C4-2B (cell line): Measurements from ENCODE around the gene L3MBTL4.

Source experiments
- ZFX ChIP-seq: fragments of 450-650 bp; IDR thresholded peaks from 2 replicates; pipeline ENCODE4 v1.6.1; 2017
- TF ChIP-seq, protein P1 (sequence below): fragments of 450-650 bp; conservative IDR thresholded peaks from 2 replicates; pipeline ENCODE4 v1.5.1; 2017; ENCODE audit warnings: mild to moderate bottlenecking

DNA sequence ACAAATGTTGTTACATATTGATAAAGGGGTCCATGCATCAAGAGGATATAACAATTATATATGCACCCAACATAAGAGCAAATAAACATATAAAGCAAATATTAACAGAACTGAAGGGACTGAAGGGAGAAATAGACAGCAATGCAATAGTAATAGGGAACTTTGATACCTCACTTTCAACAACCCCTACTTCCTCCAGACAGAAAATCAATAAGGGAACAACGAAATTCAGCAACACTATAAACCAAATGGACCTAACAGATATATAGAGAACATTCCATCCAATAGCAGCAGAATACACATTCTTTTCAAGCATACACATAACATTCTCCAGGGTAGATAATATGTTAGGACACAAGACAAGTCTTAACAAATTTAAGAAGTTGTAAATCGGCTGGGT is 71.7 kb downstream of the L3MBTL4 start:
- TF ChIP-seq, protein P1, sequence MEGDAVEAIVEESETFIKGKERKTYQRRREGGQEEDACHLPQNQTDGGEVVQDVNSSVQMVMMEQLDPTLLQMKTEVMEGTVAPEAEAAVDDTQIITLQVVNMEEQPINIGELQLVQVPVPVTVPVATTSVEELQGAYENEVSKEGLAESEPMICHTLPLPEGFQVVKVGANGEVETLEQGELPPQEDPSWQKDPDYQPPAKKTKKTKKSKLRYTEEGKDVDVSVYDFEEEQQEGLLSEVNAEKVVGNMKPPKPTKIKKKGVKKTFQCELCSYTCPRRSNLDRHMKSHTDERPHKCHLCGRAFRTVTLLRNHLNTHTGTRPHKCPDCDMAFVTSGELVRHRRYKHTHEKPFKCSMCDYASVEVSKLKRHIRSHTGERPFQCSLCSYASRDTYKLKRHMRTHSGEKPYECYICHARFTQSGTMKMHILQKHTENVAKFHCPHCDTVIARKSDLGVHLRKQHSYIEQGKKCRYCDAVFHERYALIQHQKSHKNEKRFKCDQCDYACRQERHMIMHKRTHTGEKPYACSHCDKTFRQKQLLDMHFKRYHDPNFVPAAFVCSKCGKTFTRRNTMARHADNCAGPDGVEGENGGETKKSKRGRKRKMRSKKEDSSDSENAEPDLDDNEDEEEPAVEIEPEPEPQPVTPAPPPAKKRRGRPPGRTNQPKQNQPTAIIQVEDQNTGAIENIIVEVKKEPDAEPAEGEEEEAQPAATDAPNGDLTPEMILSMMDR = no peak
- no peak for TF ChIP-seq ZFX
